ENCODE data around the gene KRTAP3-3.

The KRTAP3-3 gene

GRCh38 chr17:40945414-40945813 lies 48.5 kb downstream of the KRTAP3-3 start:
- no peak overlapping the region for H3K27ac ChIP-seq (ENCODE audit: low read depth, low read length, severe bottlenecking)
- no peaks in the 10 kb centered on the region for H3K4me1 ChIP-seq (ENCODE audit: control insufficient read depth, insufficient read depth, low read length, poor library complexity, severe bottlenecking)
- H3K4me3 ChIP-seq (ENCODE audit: extremely low read depth, insufficient read depth, low read length, poor library complexity, severe bottlenecking) = no peak overlapping the region
- 94 to 95% methylated on average over 5 to 6 of the region's 6 CpGs for WGBS, 2 experiments (ENCODE audit: insufficient coverage in 2 of 2)
- no peaks in the 10 kb centered on the region for H3K9me3 ChIP-seq (ENCODE audit: control insufficient read depth, low read length)
- no peaks in the 10 kb centered on the region for H3K36me3 ChIP-seq (ENCODE audit: control insufficient read depth, insufficient read depth, low read length)

GRCh38 chr17:40944531-40944930 lies 49.4 kb downstream of the KRTAP3-3 start:
- H3K4me3 ChIP-seq (ENCODE audit: extremely low read depth, insufficient read depth, low read length, poor library complexity, severe bottlenecking) = no peak overlapping the region
- peak overlapping the region; percentile 16 for H3K27ac ChIP-seq (ENCODE audit: low read depth, low read length, severe bottlenecking)
- H3K36me3 ChIP-seq (ENCODE audit: control insufficient read depth, insufficient read depth, low read length) = no peaks in the 10 kb centered on the region
- no peaks in the 10 kb centered on the region for H3K4me1 ChIP-seq (ENCODE audit: control insufficient read depth, insufficient read depth, low read length, poor library complexity, severe bottlenecking)
- H3K9me3 ChIP-seq (ENCODE audit: control insufficient read depth, low read length) = no peaks in the 10 kb centered on the region
- WGBS, 2 experiments (ENCODE audit: insufficient coverage in 2 of 2) = no CpG with 5 or more reads among the region's 1 CpG
